Astrocyte of the cerebellum (primary cell): Measurements from ENCODE around the gene SLC11A1.
A peak's percentile ranks its signal among the peaks of the same experiment; 100 is the strongest.

Source experiments
- DNase-seq: peaks from one replicate; pipeline ENCODE4 v3.0.0-alpha.2; 2011; ENCODE audit warnings: low read depth
- H3K4me3 ChIP-seq: 2 replicates; pipeline ENCODE4 v1.5.1; 2011; ENCODE audit warnings: mild to moderate bottlenecking, low read depth, low read length, moderate library complexity
- in situ Hi-C: cut with HindIII; loops from 2 replicates; pipeline ENCODE4 v1.10.0; 2017; ENCODE audit warnings: low sequenced_read_pairs
- TF ChIP-seq, protein P1 (sequence below): IDR thresholded peaks from 2 replicates; pipeline ENCODE4 v1.5.1; 2012; ENCODE audit warnings: low read length, low read depth, moderate library complexity, mild to moderate bottlenecking; ENCODE audit errors: missing control alignments

Gene SLC11A1

DNA sequence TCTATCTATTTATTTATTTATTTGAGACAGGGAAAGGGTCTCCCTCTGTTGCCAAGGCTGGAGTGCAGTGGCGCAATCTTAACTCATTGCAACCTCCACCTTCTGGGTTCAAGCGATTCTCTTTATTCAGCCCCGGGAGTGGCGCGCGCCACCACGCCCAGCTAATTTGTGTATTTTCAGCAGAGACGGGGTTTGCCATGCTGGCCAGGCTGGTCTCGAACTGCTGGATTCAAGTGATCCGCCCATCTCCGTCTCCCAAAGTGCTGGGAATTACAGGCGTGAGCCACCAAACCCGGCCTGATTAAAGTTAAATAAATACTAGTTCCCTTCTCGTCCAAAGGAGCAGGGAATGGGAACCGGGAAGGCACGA is 13.4 kb downstream of the SLC11A1 start:
- H3K4me3 ChIP-seq = peak overlapping the region; percentile 64
- no peak for DNase-seq
- in situ Hi-C loops = no loop called here
- TF ChIP-seq, protein P1, sequence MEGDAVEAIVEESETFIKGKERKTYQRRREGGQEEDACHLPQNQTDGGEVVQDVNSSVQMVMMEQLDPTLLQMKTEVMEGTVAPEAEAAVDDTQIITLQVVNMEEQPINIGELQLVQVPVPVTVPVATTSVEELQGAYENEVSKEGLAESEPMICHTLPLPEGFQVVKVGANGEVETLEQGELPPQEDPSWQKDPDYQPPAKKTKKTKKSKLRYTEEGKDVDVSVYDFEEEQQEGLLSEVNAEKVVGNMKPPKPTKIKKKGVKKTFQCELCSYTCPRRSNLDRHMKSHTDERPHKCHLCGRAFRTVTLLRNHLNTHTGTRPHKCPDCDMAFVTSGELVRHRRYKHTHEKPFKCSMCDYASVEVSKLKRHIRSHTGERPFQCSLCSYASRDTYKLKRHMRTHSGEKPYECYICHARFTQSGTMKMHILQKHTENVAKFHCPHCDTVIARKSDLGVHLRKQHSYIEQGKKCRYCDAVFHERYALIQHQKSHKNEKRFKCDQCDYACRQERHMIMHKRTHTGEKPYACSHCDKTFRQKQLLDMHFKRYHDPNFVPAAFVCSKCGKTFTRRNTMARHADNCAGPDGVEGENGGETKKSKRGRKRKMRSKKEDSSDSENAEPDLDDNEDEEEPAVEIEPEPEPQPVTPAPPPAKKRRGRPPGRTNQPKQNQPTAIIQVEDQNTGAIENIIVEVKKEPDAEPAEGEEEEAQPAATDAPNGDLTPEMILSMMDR = no peak

DNA sequence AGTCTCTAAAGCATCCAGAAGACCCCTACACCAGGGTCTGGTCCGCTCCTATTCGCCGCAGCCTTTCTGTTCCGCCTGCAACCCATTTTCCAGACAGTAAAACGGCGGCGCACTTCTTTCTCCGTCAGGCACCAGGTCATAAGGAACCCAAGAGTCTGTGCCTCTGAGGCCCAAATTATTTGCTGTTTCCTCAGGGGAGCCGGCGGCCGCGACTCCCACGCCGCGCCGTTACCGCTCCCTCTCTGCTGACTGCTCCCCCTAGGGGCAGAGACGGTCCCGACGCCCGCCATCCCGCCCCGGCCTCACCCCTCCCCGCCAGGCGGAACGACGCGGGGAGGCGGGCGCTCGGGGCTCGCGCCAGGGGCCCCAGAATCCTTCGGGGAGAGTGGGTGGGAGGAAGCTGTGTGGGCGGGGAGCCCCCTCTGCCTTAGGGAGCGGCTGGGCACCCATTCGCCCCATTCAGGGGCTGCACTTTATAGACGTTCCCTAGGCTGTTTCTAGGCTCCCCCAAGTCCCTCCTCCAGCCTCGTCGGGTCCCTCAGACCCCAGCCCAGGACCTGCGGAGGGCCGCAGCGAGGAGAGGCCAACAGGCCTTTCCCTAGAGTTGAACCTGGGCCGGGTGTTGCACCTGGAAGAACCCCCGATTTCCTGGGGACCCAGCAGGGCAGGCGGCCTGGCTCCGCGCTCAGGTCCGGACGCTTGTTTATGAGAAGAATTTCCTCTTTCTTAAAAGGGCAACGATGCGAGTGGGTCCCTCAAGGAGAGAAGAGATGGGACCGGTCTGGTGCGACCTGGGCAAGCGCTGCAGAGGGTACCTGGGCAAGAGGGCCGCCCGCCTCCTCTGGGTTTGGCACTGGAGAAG is 14.0 kb downstream of the SLC11A1 start:
- DNase-seq = peak; percentile 94
- H3K4me3 ChIP-seq = peak overlapping the region; percentile 64
- TF ChIP-seq, protein P1 = peak; percentile 79
- in situ Hi-C loops = no loop called here

DNA sequence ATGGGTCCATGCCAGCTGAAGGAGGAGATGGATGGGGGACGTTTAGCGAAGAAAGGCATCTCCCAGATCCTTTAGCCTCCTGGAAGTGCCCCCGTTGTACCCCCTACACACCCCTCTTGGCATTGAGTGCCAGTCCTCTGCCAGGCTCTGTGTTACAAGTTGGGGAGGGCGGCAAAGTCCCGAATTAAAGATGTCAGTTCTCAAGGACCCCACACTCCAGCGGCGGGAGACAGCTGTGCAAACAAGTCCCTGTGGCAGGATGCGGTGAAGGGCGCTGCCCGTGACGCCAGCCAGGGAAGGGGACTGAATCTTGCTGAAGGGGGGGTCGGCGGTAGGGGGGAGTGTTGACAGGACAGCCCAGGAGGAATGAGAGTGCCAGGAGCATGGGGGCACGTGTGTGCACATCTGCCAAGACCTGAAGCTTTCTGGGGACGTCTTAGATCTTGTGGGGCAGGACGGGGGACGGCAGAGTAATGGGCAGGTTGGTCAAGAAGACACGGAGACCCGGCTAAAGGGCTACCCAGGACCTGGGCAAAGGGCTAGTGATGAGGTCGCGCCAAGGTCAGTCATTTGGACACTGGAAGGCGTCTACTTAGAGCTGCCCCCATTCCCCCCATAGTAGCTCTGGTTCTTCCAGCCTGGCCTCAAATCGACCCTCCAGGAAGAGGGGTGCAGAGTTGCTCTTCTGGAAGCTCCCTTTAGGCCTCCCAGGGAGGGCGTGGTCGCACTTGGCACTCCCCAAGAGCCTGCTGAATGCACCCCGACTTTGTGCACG is 14.8 kb downstream of the SLC11A1 start:
- TF ChIP-seq, protein P1 = no peak
- H3K4me3 ChIP-seq = peak overlapping the region; percentile 64
- in situ Hi-C loops = no loop called here
- DNase-seq = no peak

GRCh38 chr2:218397463-218397819 is 15.4 kb downstream of the SLC11A1 start:
- peak overlapping the region; percentile 64 for H3K4me3 ChIP-seq
- no peak for DNase-seq
- in situ Hi-C loops = no loop called here
- TF ChIP-seq, protein P1 = no peak

DNA sequence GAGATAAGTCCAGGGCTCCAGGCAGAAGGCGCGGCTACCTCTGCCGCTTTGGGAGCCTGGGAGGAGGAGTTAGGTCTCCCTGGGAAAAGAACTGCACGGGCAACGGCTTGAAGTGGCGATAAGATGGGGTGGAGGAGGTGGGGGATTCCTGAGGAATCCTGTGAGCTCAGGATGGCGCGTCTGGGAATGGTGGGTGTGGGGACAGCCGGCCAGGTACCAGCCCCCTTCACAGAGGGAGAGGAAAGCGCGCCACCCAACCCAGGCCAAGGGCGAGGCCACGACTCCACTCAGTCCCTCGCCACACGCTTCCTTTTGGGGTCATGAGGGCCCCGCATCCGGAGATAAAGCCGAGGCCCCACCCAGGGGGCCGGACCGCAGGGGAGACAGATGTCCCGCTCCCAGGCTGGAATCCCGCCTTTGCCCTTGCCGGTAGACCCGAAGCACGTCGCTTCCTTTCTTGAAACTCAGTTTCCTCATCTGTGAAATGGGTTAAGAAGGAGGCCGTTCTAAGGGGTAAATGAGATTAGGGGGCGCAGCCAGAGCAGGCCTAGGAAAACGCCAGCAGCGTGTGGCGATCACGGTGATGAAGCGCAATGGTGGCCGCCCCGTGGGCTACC is 15.9 kb downstream of the SLC11A1 start:
- TF ChIP-seq, protein P1 = no peak
- in situ Hi-C loops = no loop called here
- peak overlapping the region; percentile 14 for H3K4me3 ChIP-seq
- DNase-seq = no peak
